CD4-positive, alpha-beta T cell treated with Interferon gamma for 1 hour (primary cell): ENCODE results near the gene UBN2.
"Not testable (repeated sequence)": the region's sequence is repeated elsewhere in the genome, so short reads cannot be mapped to it uniquely, and the experiment has no call there.

Experiments
- DNase-seq: peaks from one replicate; pipeline ENCODE4 v3.0.0-alpha.2; 2020

Gene UBN2

GRCh38 chr7:139230774-139231512 is at the start of gene UBN2:
TSS of gene UBN2 (plus strand) at chr7:139231237. CDS start at chr7:139231485, 248 bp downstream.
- peak; percentile 95 for DNase-seq

GRCh38 chr7:139181404-139181803 is 49.6 kb upstream of the UBN2 start:
- DNase-seq = no peak

GRCh38 chr7:139182363-139182762 is 48.7 kb upstream of the UBN2 start:
- no peak for DNase-seq

- DNase-seq = no peak
Observed at GRCh38 chr7:139183251-139183650, 47.8 kb upstream of the UBN2 start.

GRCh38 chr7:139183878-139184338 is 47.1 kb upstream of the UBN2 start:
- DNase-seq = no peak

GRCh38 chr7:139186146-139186545 is 44.9 kb upstream of the UBN2 start:
- no peak for DNase-seq

- DNase-seq = no peak
Observed at GRCh38 chr7:139189357-139189756, 41.7 kb upstream of the UBN2 start.

- no peak for DNase-seq
Observed at GRCh38 chr7:139192014-139192706, 38.9 kb upstream of the UBN2 start.

GRCh38 chr7:139200382-139200781 is 30.7 kb upstream of the UBN2 start:
- no peak for DNase-seq

GRCh38 chr7:139203992-139204391 is 27.0 kb upstream of the UBN2 start:
- DNase-seq = no peak

- DNase-seq = no peak
Observed at GRCh38 chr7:139205843-139206242, 25.2 kb upstream of the UBN2 start.

- no peak for DNase-seq
Observed at GRCh38 chr7:139212133-139212532, 18.9 kb upstream of the UBN2 start.

GRCh38 chr7:139213489-139213888 is 17.5 kb upstream of the UBN2 start:
- not testable (repeated sequence) for DNase-seq

GRCh38 chr7:139218173-139218572 is 12.9 kb upstream of the UBN2 start:
- no peak for DNase-seq

- no peak for DNase-seq
Observed at GRCh38 chr7:139224219-139224618, 6.8 kb upstream of the UBN2 start.

- not testable (repeated sequence) for DNase-seq
Observed at GRCh38 chr7:139224836-139225235, 6.2 kb upstream of the UBN2 start.

GRCh38 chr7:139225286-139226157 is 5.5 kb upstream of the UBN2 start:
- DNase-seq = not testable (repeated sequence)

GRCh38 chr7:139226158-139226515 is 4.9 kb upstream of the UBN2 start:
- not testable (repeated sequence) for DNase-seq

- DNase-seq = not testable (repeated sequence)
Observed at GRCh38 chr7:139226988-139227488, 4.0 kb upstream of the UBN2 start.

GRCh38 chr7:139230023-139230422 is 1.0 kb upstream of the UBN2 start:
- no peak for DNase-seq

- no peak for DNase-seq
Observed at GRCh38 chr7:139230484-139230773, 608 bp upstream of the UBN2 start.

- DNase-seq = peak; percentile 3
Observed at GRCh38 chr7:139231513-139232376, 708 bp downstream of the UBN2 start.

GRCh38 chr7:139232377-139232717 is 1.3 kb downstream of the UBN2 start:
- peak; percentile 4 for DNase-seq
